T-cell (primary cell): ENCODE results near the gene MAP2K1. TPM values are rescaled to one million over a fixed set of nuclear protein-coding genes. Genes with fewer than 3 reads are reported as not detected.
"Not testable (repeated sequence)": the region's sequence is repeated elsewhere in the genome, so short reads cannot be mapped to it uniquely, and the experiment has no call there.

Experiments
- ATAC-seq, 4 experiments: fragments of 200-7000 bp in 3 of 4; fragments of 150-1000 bp in 1 of 4; cut with Tn5 transposase; replicated peaks in 1 of 4; 1 replicate in 3 of 4; 2 replicates in 1 of 4; pipeline ENCODE4 v1.10.0; 2021; ENCODE audit warnings: moderate library complexity in 3 of 4, mild to moderate bottlenecking in 2 of 4, moderate number of reproducible peaks in 1 of 4
- CTCF ChIA-PET, 2 donors: fragments of 300-600 bp; sonication (Branson Sonifier 250); formaldehyde crosslinking; loops; one replicate each; lab custom pipeline; 2022; ENCODE audit warnings: antibody characterized with exemption in 2 of 2; lab: Charles Lee
- POLR2A ChIA-PET, 2 donors: fragments of 300-600 bp; sonication (Branson Sonifier 250); formaldehyde crosslinking; loops; one replicate each; lab custom pipeline; 2022; ENCODE audit warnings: antibody characterized with exemption in 2 of 2; lab: Charles Lee
- DNase-seq, 35 experiments: peaks; one replicate each; pipeline versions ENCODE4 v3.0.0 to v3.0.0-alpha.2; 2013 to 2023
- H3K27ac ChIP-seq: one replicate; pipeline ENCODE4 v1.5.1; 2013; ENCODE audit warnings: low read length
- H3K27me3 ChIP-seq, 2 experiments: replicated peaks in 1 of 2; 1 replicate in 1 of 2; 2 replicates in 1 of 2; pipeline versions ENCODE4 v1.6.1 to v1.7.0; 2013; ENCODE audit warnings: low read length in 1 of 2, mixed read lengths in 1 of 2; ENCODE audit not compliant: control insufficient read depth in 2 of 2, insufficient read depth in 2 of 2; ENCODE audit errors: extremely low read depth in 1 of 2
- H3K36me3 ChIP-seq, 2 donors: 1 replicate in 1 of 2; 2 replicates in 1 of 2; pipeline versions ENCODE4 v1.6.1 to v1.7.0; 2013; ENCODE audit warnings: low read length in 1 of 2; ENCODE audit not compliant: control insufficient read depth in 2 of 2, insufficient read depth in 1 of 2; ENCODE audit errors: extremely low read depth in 1 of 2
- H3K4me1 ChIP-seq, 2 experiments: 1 replicate in 1 of 2; 2 replicates in 1 of 2; pipeline versions ENCODE4 v1.6.1 to v1.7.0; 2013; ENCODE audit warnings: low read length in 2 of 2, mixed read lengths in 1 of 2; ENCODE audit not compliant: insufficient read depth in 2 of 2, control insufficient read depth in 1 of 2; ENCODE audit errors: extremely low read depth in 1 of 2
- H3K4me3 ChIP-seq, 2 donors: 1 replicate in 1 of 2; 2 replicates in 1 of 2; pipeline versions ENCODE4 v1.5.1 to v1.7.0; 2013; ENCODE audit warnings: mild to moderate bottlenecking in 2 of 2, low read length in 1 of 2, moderate library complexity in 1 of 2; ENCODE audit not compliant: control insufficient read depth in 1 of 2; ENCODE audit errors: extremely low read depth in 1 of 2
- H3K9me3 ChIP-seq: 2 replicates; pipeline ENCODE4 v1.7.0; 2013
- H3K27ac Mint-ChIP-seq, 2 donors: one replicate each; pipeline ENCODE4 v1.8.0; 2020 to 2021; ENCODE audit warnings: mild to moderate bottlenecking in 2 of 2, mixed read lengths in 2 of 2
- H3K27me3 Mint-ChIP-seq, 2 donors: one replicate each; pipeline ENCODE4 v1.8.0; 2021 to 2022; ENCODE audit warnings: mixed read lengths in 2 of 2
- H3K36me3 Mint-ChIP-seq: one replicate; pipeline ENCODE4 v1.8.0; 2021; ENCODE audit warnings: mixed read lengths
- H3K4me1 Mint-ChIP-seq, 3 donors: one replicate each; pipeline ENCODE4 v1.8.0; 2020 to 2022; ENCODE audit warnings: mixed read lengths in 3 of 3, mild to moderate bottlenecking in 1 of 3
- H3K4me3 Mint-ChIP-seq, 3 donors: one replicate each; pipeline ENCODE4 v1.8.0; 2020 to 2022; ENCODE audit warnings: mild to moderate bottlenecking in 3 of 3, mixed read lengths in 3 of 3, moderate library complexity in 3 of 3
- H3K9me3 Mint-ChIP-seq, 3 donors: one replicate each; pipeline ENCODE4 v1.8.0; 2020 to 2022; ENCODE audit warnings: mixed read lengths in 3 of 3
- WGBS: methylation state at CpG from one replicate; pipeline ENCODE4 v1.1.5; 2013; ENCODE audit warnings: missing lambda C conversion rate; ENCODE audit not compliant: insufficient coverage; 5-methylcytosine and 5-hydroxymethylcytosine counted together
- total RNA-seq, 35 experiments: library from RNA in 6 of 35; stranded (reverse) in 6 of 35; fragments of 120-200 nt in 1 of 35; gene quantifications; one replicate each; pipeline versions ENCODE4 v1.2.1 to v1.2.4 and lab custom pipeline; 2013 to 2026

MAP2K1 gene
- total RNA-seq (10 to 100 TPM; 38.7 to 62.8 (median 49.4) TPM), total RNA-seq (lab: John Stamatoyannopoulos, UW) (53.6 to 116 (median 75.6) reads per million in 29 experiments)
- total RNA-seq (2013), result 40.1 TPM

DNA sequence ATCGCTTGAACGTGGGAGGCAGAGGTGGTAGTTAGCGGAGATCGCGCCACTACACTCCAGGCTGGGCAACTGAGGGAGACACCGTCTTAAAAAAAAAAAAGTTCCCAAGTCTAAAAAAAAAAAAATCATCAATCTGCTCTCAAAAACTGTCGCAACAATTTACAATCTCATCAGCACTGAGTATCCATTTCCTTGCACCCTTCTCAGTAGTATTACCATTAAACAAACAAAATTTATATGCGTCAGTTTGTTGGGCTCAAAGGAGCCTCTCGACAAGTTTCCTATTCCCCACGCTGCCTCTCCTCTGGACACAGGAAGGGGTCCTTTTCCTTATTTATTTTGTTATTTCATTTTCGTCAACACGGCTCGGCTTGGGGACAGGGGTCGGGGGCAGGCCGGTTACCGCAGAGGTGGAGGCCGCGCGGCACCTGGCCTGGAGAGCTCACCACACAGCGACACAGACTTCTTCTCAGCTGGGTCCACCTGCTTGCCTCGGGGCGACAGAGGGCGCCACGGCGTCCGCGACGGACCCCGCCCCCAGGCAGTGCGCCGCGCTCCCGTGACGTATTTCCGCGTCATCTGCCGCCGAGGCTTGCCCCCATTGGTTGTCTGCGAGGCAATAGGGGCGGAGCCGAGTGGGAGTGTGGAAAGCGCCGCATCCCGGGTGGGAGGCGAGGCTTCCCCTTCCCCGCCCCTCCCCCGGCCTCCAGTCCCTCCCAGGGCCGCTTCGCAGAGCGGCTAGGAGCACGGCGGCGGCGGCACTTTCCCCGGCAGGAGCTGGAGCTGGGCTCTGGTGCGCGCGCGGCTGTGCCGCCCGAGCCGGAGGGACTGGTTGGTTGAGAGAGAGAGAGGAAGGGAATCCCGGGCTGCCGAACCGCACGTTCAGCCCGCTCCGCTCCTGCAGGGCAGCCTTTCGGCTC lies at the start of gene MAP2K1:
TSS of gene MAP2K1 (plus strand) at position 709 of the 920 bp plus-strand sequence. CDS start 436 bp downstream, outside the sequence.
- H3K27ac Mint-ChIP-seq, result peak within 1 kb of the TSS; percentile 99 to 100
- ChIA-PET POLR2A (interaction anchor here in 1 of 2 donors (0.6 to 1.7 kb wide), 5 partner anchors 8 to 1124 kb away, joined by 3 to 8 read pairs (median 4); no protein-coding TSS in a partner anchor), CTCF (interaction anchor here (0.6 to 2.8 kb wide), 8 partner anchors 9 to 119 kb away, joined by 3 to 40 read pairs (median 6); partner anchors contain the start of genes SNAPC5 (in 1 of the 2), TIPIN (in 1 of the 2) and ZWILCH (in 1 of the 2))
- peaks cover 51 to 58% (median 57%) of the 10 kb centered on the region in 3 donors for H3K4me1 Mint-ChIP-seq
- peak within 1 kb of the TSS; percentile 92 to 99 (median 99) for H3K4me3 Mint-ChIP-seq
- H3K27ac ChIP-seq, result peak within 1 kb of the TSS; percentile 78
- peak within 1 kb of the TSS; percentile 88 to 91 for H3K4me3 ChIP-seq
- no peaks in the 10 kb centered on the region for H3K9me3 ChIP-seq
- ATAC-seq (peak; percentile 83 to 88 (median 87)), DNase-seq (peak; percentile 95 to 100 (median 98))
- no peaks in the 10 kb centered on the region for H3K27me3 Mint-ChIP-seq
- H3K36me3 Mint-ChIP-seq, result peaks cover 4% of the 10 kb centered on the region
- H3K9me3 Mint-ChIP-seq, result no peaks in the 10 kb centered on the region
- H3K4me1 ChIP-seq, result peaks cover 28 to 47% of the 10 kb centered on the region in 2 experiments
- no peaks in the 10 kb centered on the region for H3K36me3 ChIP-seq
- H3K27me3 ChIP-seq, result no peaks in the 10 kb centered on the region
- WGBS, result 4% methylated on average over 48 of the region's 69 CpGs

DNA sequence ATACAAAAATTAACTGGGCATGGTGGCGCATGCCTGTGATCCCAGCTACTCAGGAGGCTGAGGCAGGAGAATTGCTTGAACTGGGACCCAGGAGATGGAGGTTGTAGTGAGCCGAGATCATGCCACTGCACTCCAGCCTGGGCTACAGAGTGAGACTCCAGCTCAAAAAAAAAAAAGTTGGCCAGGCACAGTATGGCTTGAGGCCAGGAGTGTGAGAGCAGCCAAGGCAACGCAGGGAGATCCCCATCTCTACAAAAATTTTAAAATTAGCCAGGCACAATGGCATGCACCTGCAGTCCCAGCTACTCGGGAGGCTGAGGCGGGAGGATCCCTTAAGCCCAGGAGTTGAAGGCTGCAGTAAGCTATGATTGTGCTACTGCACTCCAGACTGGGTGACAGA lies 38.2 kb upstream of the MAP2K1 start:
- not testable (repeated sequence) for H3K27ac Mint-ChIP-seq, H3K4me1 ChIP-seq, H3K4me3 ChIP-seq, H3K9me3 Mint-ChIP-seq, H3K27ac ChIP-seq, ATAC-seq, H3K4me3 Mint-ChIP-seq, H3K27me3 ChIP-seq, H3K9me3 ChIP-seq, H3K27me3 Mint-ChIP-seq, DNase-seq, H3K4me1 Mint-ChIP-seq
- 50% methylated on average over 2 of the region's 5 CpGs for WGBS
- H3K36me3 Mint-ChIP-seq, result peaks cover 18% of the 10 kb centered on the region
- peaks cover 4 to 12% of the 10 kb centered on the region in 2 donors for H3K36me3 ChIP-seq
- ChIA-PET CTCF (interaction anchor here in 1 of 2 donors (0.6 kb wide), 1 partner anchor 21 kb away, joined by 4 read pairs; no protein-coding TSS in a partner anchor), POLR2A (interaction anchor here in 1 of 2 donors (0.7 kb wide), 1 partner anchor 343 kb away, joined by 4 read pairs; no protein-coding TSS in a partner anchor)

DNA sequence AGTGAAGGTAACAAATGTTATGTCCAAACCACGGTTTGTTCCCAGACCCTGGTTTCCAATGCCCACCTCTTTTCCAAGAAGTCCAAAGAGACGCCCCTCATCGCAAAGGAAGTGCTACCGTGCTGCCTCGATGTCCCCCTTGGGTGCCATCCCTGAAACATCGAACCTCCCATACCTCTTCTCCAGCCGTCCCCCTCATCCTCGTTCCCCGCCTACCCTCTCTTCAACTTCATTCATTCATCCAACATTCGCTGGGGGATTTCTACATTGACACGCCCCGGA lies 30.7 kb upstream of the MAP2K1 start:
- Histone ChIP-seq H3K27ac (peak overlapping the region; percentile 57), H3K36me3 (no peaks in the 10 kb centered on the region), H3K4me3 (peak overlapping the region; percentile 84 to 91), H3K27me3 (no peaks in the 10 kb centered on the region), H3K4me1 (peaks cover 4 to 15% of the 10 kb centered on the region in 2 experiments), H3K9me3 (no peaks in the 10 kb centered on the region)
- H3K4me1 Mint-ChIP-seq, result peaks cover 16 to 27% (median 22%) of the 10 kb centered on the region in 3 donors
- POLR2A ChIA-PET, result no interaction called here
- ATAC-seq, result peak in 2 of 4 experiments; percentile 3 to 11
- no peaks in the 10 kb centered on the region for H3K27me3 Mint-ChIP-seq
- H3K27ac Mint-ChIP-seq, result peak overlapping the region; percentile 92 to 94
- no peak for DNase-seq
- peak overlapping the region; percentile 94 to 97 (median 95) for H3K4me3 Mint-ChIP-seq
- peaks cover 6% of the 10 kb centered on the region for H3K36me3 Mint-ChIP-seq
- no peaks in the 10 kb centered on the region for H3K9me3 Mint-ChIP-seq
- WGBS, result 0% methylated on average over 12 of the region's 12 CpGs
- CTCF ChIA-PET, result interaction anchor here in 1 of 2 donors (1.9 to 2.6 kb wide), 2 partner anchors 30 to 142 kb away, joined by 7 to 16 read pairs; partner anchors contain the start of gene SNAPC5

DNA sequence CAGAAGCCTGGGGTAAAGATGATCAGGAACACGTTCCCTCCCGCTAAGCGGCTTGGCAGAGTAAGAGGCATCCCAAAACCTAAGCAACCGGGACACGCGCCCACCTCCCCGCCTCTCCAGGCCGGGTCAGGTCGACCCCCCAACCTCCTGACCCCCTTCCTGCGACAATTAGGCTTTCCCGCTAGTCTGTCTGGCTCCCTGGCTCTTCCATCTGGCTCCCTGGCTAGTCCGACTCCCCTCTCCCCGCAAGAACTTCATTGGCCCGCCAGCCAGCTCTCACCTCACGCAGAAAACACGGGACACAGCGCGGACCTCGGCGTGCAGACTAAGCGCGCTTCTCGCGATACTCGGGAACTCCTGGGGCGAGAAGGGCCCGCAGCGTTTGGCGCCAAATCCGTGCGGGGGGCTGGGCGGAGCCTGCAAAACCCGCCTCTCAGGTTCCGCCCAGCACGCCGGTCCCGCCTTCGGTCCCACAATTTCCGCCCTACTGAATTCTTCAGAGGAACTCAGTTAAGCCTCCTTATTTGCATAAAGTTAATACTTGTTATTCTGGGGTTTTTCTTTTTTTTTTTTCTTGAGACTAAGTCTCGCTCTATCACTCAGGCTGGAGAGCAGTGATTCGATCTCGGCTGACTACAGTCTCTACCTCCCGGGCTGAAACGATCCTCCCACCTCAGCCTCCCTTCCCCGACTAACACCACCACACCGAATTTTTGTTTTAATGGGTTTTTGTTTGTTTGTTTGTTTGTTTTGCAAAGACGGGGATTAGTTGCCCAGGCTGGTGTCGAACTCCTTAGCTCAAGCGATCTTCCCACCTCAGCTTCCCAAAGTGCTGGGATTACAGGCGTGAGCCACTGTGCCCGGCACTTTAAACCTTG lies 30.1 kb upstream of the MAP2K1 start, which contains the start of gene TIPIN:
TSS of gene TIPIN (minus strand) at position 327 of the 878 bp plus-strand sequence. CDS start 3,738 bp downstream, outside the sequence.
- ATAC-seq (peak; percentile 97 to 99 (median 99)), DNase-seq (peak; percentile 89 to 98 (median 95))
- Mint-ChIP-seq H3K36me3 (peaks cover 6% of the 10 kb centered on the region), H3K27ac (peak within 1 kb of the TSS; percentile 92 to 94), H3K27me3 (no peaks in the 10 kb centered on the region), H3K9me3 (no peaks in the 10 kb centered on the region), H3K4me1 (peaks cover 16 to 27% (median 22%) of the 10 kb centered on the region in 3 donors), H3K4me3 (peak within 1 kb of the TSS; percentile 94 to 97 (median 95))
- WGBS, result 4% methylated on average over 35 of the region's 51 CpGs
- CTCF ChIA-PET, result interaction anchor here in 1 of 2 donors (0.7 to 2.6 kb wide), 4 partner anchors 13 to 996 kb away, joined by 4 to 16 read pairs (median 6); partner anchors contain the start of gene SNAPC5
- no peaks in the 10 kb centered on the region for H3K27me3 ChIP-seq
- H3K27ac ChIP-seq, result peak within 1 kb of the TSS; percentile 57
- no peaks in the 10 kb centered on the region for H3K36me3 ChIP-seq
- no peaks in the 10 kb centered on the region for H3K9me3 ChIP-seq
- H3K4me1 ChIP-seq, result peaks cover 4 to 15% of the 10 kb centered on the region in 2 experiments
- POLR2A ChIA-PET, result interaction anchor here in 1 of 2 donors (0.7 kb wide), 1 partner anchor 1077 kb away, joined by 3 read pairs; no protein-coding TSS in a partner anchor
- H3K4me3 ChIP-seq, result peak within 1 kb of the TSS; percentile 84 to 91

DNA sequence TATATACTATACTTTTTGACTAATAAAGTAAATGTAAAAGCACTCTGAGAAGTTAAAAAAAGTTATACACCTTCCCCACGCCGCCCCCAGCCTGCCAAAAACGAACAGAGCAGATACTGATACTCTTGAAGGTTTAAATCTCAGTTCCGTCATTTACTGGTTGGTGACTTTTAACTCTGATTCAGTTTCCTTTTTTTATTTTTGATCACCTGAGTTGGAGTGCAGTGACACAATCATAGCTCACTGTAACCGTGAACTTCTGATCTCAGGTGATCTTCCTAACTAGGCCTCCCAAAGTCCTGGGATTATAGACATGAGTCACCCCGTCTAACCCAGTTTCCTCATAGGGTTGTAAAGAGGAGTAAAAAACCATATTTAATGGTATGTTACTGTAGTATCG lies 27.0 kb upstream of the MAP2K1 start:
- H3K9me3 ChIP-seq, result no peaks in the 10 kb centered on the region
- H3K27me3 ChIP-seq, result no peaks in the 10 kb centered on the region
- no peaks in the 10 kb centered on the region for H3K27me3 Mint-ChIP-seq
- no peak overlapping the region for H3K4me3 ChIP-seq
- H3K4me1 Mint-ChIP-seq, result peaks cover 14 to 19% (median 14%) of the 10 kb centered on the region in 3 donors
- no peak for ATAC-seq
- ChIA-PET CTCF (interaction anchor here in 1 of 2 donors (0.5 kb wide), 1 partner anchor 24 kb away, joined by 3 read pairs; no protein-coding TSS in a partner anchor), POLR2A (no interaction called here)
- H3K4me3 Mint-ChIP-seq, result no peak overlapping the region
- no peak overlapping the region for H3K27ac Mint-ChIP-seq
- no peaks in the 10 kb centered on the region for H3K9me3 Mint-ChIP-seq
- 78% methylated on average over 3 of the region's 7 CpGs for WGBS
- H3K4me1 ChIP-seq, result peaks cover 4 to 15% of the 10 kb centered on the region in 2 experiments
- DNase-seq, result no peak
- H3K36me3 ChIP-seq, result no peaks in the 10 kb centered on the region
- no peaks in the 10 kb centered on the region for H3K36me3 Mint-ChIP-seq
- no peak overlapping the region for H3K27ac ChIP-seq
